Measurements from ENCODE around the gene USP34. TPM values are rescaled to one million over a fixed set of nuclear protein-coding genes. Genes with fewer than 3 reads are reported as not detected.

USP34 gene
- total and polyA plus RNA-seq, 2 of the 4 experiments (the other 2 are of a cell fraction) = 34.7 to 128 TPM

DNA sequence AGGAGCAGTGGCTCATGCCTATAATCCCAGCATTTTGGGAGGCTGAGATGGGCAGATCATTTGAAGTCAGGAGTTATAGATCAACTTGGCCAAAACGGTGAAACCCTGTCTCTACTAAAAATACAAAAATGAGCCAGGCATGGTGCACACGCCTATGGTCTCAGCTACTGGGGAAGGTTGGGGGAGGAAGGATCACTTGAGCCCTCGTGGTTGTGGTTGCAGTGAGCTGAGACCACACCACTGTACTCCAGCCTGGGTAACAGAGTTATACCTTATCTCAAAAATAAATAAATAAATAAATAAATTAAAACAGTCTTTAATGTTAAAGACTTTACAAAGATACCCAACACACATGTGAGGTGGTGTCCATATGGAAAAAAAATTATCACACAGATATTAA lies 174.9 kb downstream of the USP34 start:
- no peak overlapping the region for H2BK15ac ChIP-seq (ENCODE audit: low read depth, low read length)
- H4K8ac ChIP-seq (ENCODE audit: low read depth in 2 of 2, low read length in 2 of 2) = no peak overlapping the region
- WGBS, 2 experiments (ENCODE audit: extremely low coverage in 2 of 2, insufficient read length in 1 of 2) = no CpG with 5 or more reads among the region's 3 CpGs
- no peak for ATAC-seq (ENCODE audit: low read depth)
- in situ Hi-C loops (cut with MboI; ENCODE audit: low sequenced_read_pairs) = no loop called here
- BruUV-seq (replicated peaks) = no TSS peak
- H3K4me2 ChIP-seq (ENCODE audit: low read depth, low read length) = no peak overlapping the region
- dilution Hi-C loops (cut with HindIII; ENCODE audit: low sequenced_read_pairs, unreplicated experiment) = no loop called here
- H2AK5ac ChIP-seq (ENCODE audit: low read depth, low read length) = no peak overlapping the region
- no peak overlapping the region for H2BK5ac ChIP-seq (ENCODE audit: low read depth, low read length, poor library complexity, severe bottlenecking)
- no peak overlapping the region for H2AK9ac ChIP-seq (replicated peaks; ENCODE audit: low read depth, low read length, poor library complexity)
- H3K79me1 ChIP-seq (ENCODE audit: low read depth in 1 of 2, low read length in 2 of 2) = peaks cover 4 to 21% of the 10 kb centered on the region in 2 experiments; a peak in 3 of 4 replicates
- H3K56ac ChIP-seq (ENCODE audit: extremely low read depth, insufficient read depth, low read length) = no peak overlapping the region
- no peak overlapping the region for H4K5ac ChIP-seq (ENCODE audit: low read depth, low read length)
- no peaks in the 10 kb centered on the region; the same call in 1 of the 2 replicates for H4K20me1 ChIP-seq (ENCODE audit: insufficient read depth, low read length)
- POLR2A ChIA-PET (ENCODE audit: unreplicated experiment) = no interaction called here
- H4K91ac ChIP-seq (ENCODE audit: insufficient read depth, low read depth, low read length) = no peak overlapping the region
- no peak overlapping the region for H3K23ac ChIP-seq (ENCODE audit: low read depth, low read length)
- H3K9me3 ChIP-seq (ENCODE audit: control insufficient read depth, insufficient read depth, low read length) = no peaks in the 10 kb centered on the region; the same call in 1 of the 2 replicates
- H3K9ac ChIP-seq (ENCODE audit: low read depth, low read length) = no peak overlapping the region
- intact Hi-C loops (cut with micrococcal nuclease) = no loop called here
- H3K9me1 ChIP-seq (ENCODE audit: insufficient read depth, low read length) = peaks cover 2% of the 10 kb centered on the region; the same call in 1 of the 2 replicates
- no peak overlapping the region for H2BK120ac ChIP-seq (ENCODE audit: low read depth, low read length)
- no peak overlapping the region for H2AFZ ChIP-seq (replicated peaks; ENCODE audit: low read length, poor library complexity)
- TF ChIP-seq CEBPB (IDR thresholded peaks at IDR 0.05; ENCODE audit: low read depth, low read length) (no peak), CHD1 (IDR thresholded peaks at IDR 0.05; ENCODE audit: low read depth, low read length) (no peak), MAZ (IDR thresholded peaks at IDR 0.05; ENCODE audit: borderline replicate concordance, low read depth, low read length) (no peak), FOS (IDR thresholded peaks at IDR 0.05; ENCODE audit: low read depth, low read length) (no peak), RAD21 (IDR thresholded peaks at IDR 0.05; ENCODE audit: low read length) (no peak), BHLHE40 (IDR thresholded peaks at IDR 0.05; ENCODE audit: low read depth, low read length) (no peak), MAFK (IDR thresholded peaks at IDR 0.05; ENCODE audit: low read depth, low read length) (no peak), SMC3 (IDR thresholded peaks at IDR 0.05; ENCODE audit: low read depth, low read length) (no peak), POLR2A (IDR thresholded peaks at IDR 0.05; ENCODE audit: low read depth, low read length) (no peak), NFE2L2 (IDR thresholded peaks at IDR 0.05; ENCODE audit: low read depth, low read length) (no peak), RCOR1 (IDR thresholded peaks at IDR 0.05; ENCODE audit: insufficient replicate concordance, low read length) (no peak), MXI1 (IDR thresholded peaks at IDR 0.05; ENCODE audit: borderline replicate concordance, low read depth, low read length) (no peak), RFX5 (IDR thresholded peaks at IDR 0.05; ENCODE audit: low read depth, low read length) (no peak)
- TF ChIP-seq, protein P1, sequence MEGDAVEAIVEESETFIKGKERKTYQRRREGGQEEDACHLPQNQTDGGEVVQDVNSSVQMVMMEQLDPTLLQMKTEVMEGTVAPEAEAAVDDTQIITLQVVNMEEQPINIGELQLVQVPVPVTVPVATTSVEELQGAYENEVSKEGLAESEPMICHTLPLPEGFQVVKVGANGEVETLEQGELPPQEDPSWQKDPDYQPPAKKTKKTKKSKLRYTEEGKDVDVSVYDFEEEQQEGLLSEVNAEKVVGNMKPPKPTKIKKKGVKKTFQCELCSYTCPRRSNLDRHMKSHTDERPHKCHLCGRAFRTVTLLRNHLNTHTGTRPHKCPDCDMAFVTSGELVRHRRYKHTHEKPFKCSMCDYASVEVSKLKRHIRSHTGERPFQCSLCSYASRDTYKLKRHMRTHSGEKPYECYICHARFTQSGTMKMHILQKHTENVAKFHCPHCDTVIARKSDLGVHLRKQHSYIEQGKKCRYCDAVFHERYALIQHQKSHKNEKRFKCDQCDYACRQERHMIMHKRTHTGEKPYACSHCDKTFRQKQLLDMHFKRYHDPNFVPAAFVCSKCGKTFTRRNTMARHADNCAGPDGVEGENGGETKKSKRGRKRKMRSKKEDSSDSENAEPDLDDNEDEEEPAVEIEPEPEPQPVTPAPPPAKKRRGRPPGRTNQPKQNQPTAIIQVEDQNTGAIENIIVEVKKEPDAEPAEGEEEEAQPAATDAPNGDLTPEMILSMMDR (conservative IDR thresholded peaks at IDR 0.05; ENCODE audit: low read depth, low read length) = no peak
- TF ChIP-seq, protein P2, sequence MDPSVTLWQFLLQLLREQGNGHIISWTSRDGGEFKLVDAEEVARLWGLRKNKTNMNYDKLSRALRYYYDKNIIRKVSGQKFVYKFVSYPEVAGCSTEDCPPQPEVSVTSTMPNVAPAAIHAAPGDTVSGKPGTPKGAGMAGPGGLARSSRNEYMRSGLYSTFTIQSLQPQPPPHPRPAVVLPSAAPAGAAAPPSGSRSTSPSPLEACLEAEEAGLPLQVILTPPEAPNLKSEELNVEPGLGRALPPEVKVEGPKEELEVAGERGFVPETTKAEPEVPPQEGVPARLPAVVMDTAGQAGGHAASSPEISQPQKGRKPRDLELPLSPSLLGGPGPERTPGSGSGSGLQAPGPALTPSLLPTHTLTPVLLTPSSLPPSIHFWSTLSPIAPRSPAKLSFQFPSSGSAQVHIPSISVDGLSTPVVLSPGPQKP (IDR thresholded peaks at IDR 0.05; ENCODE audit: borderline replicate concordance, low read depth, low read length) = no peak
- TF ChIP-seq, protein P3, sequence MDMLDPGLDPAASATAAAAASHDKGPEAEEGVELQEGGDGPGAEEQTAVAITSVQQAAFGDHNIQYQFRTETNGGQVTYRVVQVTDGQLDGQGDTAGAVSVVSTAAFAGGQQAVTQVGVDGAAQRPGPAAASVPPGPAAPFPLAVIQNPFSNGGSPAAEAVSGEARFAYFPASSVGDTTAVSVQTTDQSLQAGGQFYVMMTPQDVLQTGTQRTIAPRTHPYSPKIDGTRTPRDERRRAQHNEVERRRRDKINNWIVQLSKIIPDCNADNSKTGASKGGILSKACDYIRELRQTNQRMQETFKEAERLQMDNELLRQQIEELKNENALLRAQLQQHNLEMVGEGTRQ (IDR thresholded peaks at IDR 0.05; ENCODE audit: low read depth, low read length) = no peak
- no peak overlapping the region for H3K27ac ChIP-seq (ENCODE audit: insufficient read depth, low read length)
- no peaks in the 10 kb centered on the region for H3K27me3 ChIP-seq (ENCODE audit: control insufficient read depth, insufficient read depth, low read length)
- no peak overlapping the region for H2BK20ac ChIP-seq (ENCODE audit: low read depth, low read length)
- no peak overlapping the region for H3K4ac ChIP-seq (ENCODE audit: low read depth, low read length)
- no peak overlapping the region for H3K18ac ChIP-seq (ENCODE audit: low read depth, low read length)
- no peak for DNase-seq
- H3K4me1 ChIP-seq (ENCODE audit: control insufficient read depth, insufficient read depth, low read length) = peaks cover 3% of the 10 kb centered on the region; the same call in 1 of the 2 replicates
- peaks cover 31% of the 10 kb centered on the region for H3K36me3 ChIP-seq (ENCODE audit: control insufficient read depth, insufficient read depth, low read length)
- CTCF ChIA-PET = no interaction called here
- no peak overlapping the region for H3K14ac ChIP-seq (replicated peaks; ENCODE audit: low read depth, low read length)
- H3K4me3 ChIP-seq (ENCODE audit: insufficient read depth, low read depth, low read length) = no peak overlapping the region

Measured in IMR-90 (cell line).